ENCODE measurements around the gene TRIM32.

TRIM32 gene

GRCh38 chr9:116701940-116702642, 15.0 kb downstream of the TRIM32 start:
- Histone ChIP-seq H2BK120ac (ENCODE audit: low read depth, low read length) (no peak overlapping the region), H3K36me3 (ENCODE audit: control insufficient read depth in 1 of 2, insufficient read depth in 2 of 2, low read depth in 1 of 2, low read length in 2 of 2) (peaks cover 21 to 67% of the 10 kb centered on the region in 2 experiments), H3K27ac (ENCODE audit: low read length, poor library complexity, severe bottlenecking) (no peak overlapping the region), H3K18ac (ENCODE audit: low read depth in 1 of 2, low read length in 2 of 2) (no peak overlapping the region), H2AK5ac (ENCODE audit: low read length, severe bottlenecking) (no peak overlapping the region), H2BK12ac (ENCODE audit: low read length in 2 of 2) (no peak overlapping the region), H3K4me3 (ENCODE audit: insufficient read depth in 1 of 2, low read depth in 1 of 2, low read length in 2 of 2) (no peak overlapping the region), H3K4me1 (ENCODE audit: control insufficient read depth, insufficient read depth, low read depth, low read length) (peaks cover 7% of the 10 kb centered on the region), H2AFZ (ENCODE audit: low read depth, low read length) (no peak overlapping the region), H3K23ac (ENCODE audit: low read length in 2 of 2) (no peak overlapping the region), H4K91ac (ENCODE audit: low read length) (no peak overlapping the region), H4K8ac (ENCODE audit: low read length) (no peak overlapping the region), H3K9ac (ENCODE audit: low read length) (no peak overlapping the region), H3K79me1 (replicated peaks; ENCODE audit: low read length, poor library complexity, severe bottlenecking) (peaks cover 30% of the 10 kb centered on the region), H3K14ac (ENCODE audit: low read length in 2 of 2) (no peak overlapping the region), H3K4me2 (ENCODE audit: low read length, poor library complexity, severe bottlenecking) (no peak overlapping the region), H2BK15ac (ENCODE audit: low read depth, poor library complexity, severe bottlenecking) (no peak overlapping the region), H3K4ac (ENCODE audit: low read depth in 1 of 2, low read length in 2 of 2) (no peak overlapping the region), H3K27me3 (ENCODE audit: control insufficient read depth in 1 of 2, insufficient read depth in 1 of 2, low read length in 2 of 2) (no peaks in the 10 kb centered on the region), H3K9me3 (ENCODE audit: control insufficient read depth, low read length) (no peaks in the 10 kb centered on the region), H2BK5ac (ENCODE audit: low read depth, low read length, poor library complexity, severe bottlenecking) (no peak overlapping the region)
- WGBS: 73% methylated on average over 2 of the region's 2 CpGs
- no peak for DNase-seq

GRCh38 chr9:116703634-116704033, 16.5 kb downstream of the TRIM32 start:
- Histone ChIP-seq H3K18ac (ENCODE audit: low read depth in 1 of 2, low read length in 2 of 2) (no peak overlapping the region), H3K4me1 (ENCODE audit: control insufficient read depth, insufficient read depth, low read depth, low read length) (peaks cover 3% of the 10 kb centered on the region), H4K8ac (ENCODE audit: low read length) (no peak overlapping the region), H3K4me3 (ENCODE audit: insufficient read depth in 1 of 2, low read depth in 1 of 2, low read length in 2 of 2) (no peak overlapping the region), H3K4ac (ENCODE audit: low read depth in 1 of 2, low read length in 2 of 2) (no peak overlapping the region), H2BK12ac (ENCODE audit: low read length in 2 of 2) (no peak overlapping the region), H3K27ac (ENCODE audit: low read length, poor library complexity, severe bottlenecking) (no peak overlapping the region), H3K27me3 (ENCODE audit: control insufficient read depth in 1 of 2, insufficient read depth in 1 of 2, low read length in 2 of 2) (no peaks in the 10 kb centered on the region), H3K9ac (ENCODE audit: low read length) (no peak overlapping the region), H3K79me1 (replicated peaks; ENCODE audit: low read length, poor library complexity, severe bottlenecking) (peaks cover 20% of the 10 kb centered on the region), H2BK120ac (ENCODE audit: low read depth, low read length) (no peak overlapping the region), H3K4me2 (ENCODE audit: low read length, poor library complexity, severe bottlenecking) (no peak overlapping the region), H3K9me3 (ENCODE audit: control insufficient read depth, low read length) (no peaks in the 10 kb centered on the region), H2AFZ (ENCODE audit: low read depth, low read length) (no peak overlapping the region), H2BK15ac (ENCODE audit: low read depth, poor library complexity, severe bottlenecking) (no peak overlapping the region), H2AK5ac (ENCODE audit: low read length, severe bottlenecking) (no peak overlapping the region), H4K91ac (ENCODE audit: low read length) (no peak overlapping the region), H3K36me3 (ENCODE audit: control insufficient read depth in 1 of 2, insufficient read depth in 2 of 2, low read depth in 1 of 2, low read length in 2 of 2) (peaks cover 9 to 54% of the 10 kb centered on the region in 2 experiments), H3K14ac (ENCODE audit: low read length in 2 of 2) (no peak overlapping the region), H3K23ac (ENCODE audit: low read length in 2 of 2) (no peak overlapping the region), H2BK5ac (ENCODE audit: low read depth, low read length, poor library complexity, severe bottlenecking) (no peak overlapping the region)
- 100% methylated on average over 1 of the region's 3 CpGs for WGBS
- DNase-seq: no peak

GRCh38 chr9:116704470-116704869, 17.4 kb downstream of the TRIM32 start:
- Histone ChIP-seq H2BK5ac (ENCODE audit: low read depth, low read length, poor library complexity, severe bottlenecking) (no peak overlapping the region), H3K79me1 (replicated peaks; ENCODE audit: low read length, poor library complexity, severe bottlenecking) (peaks cover 14% of the 10 kb centered on the region), H3K27me3 (ENCODE audit: control insufficient read depth in 1 of 2, insufficient read depth in 1 of 2, low read length in 2 of 2) (no peaks in the 10 kb centered on the region), H3K14ac (ENCODE audit: low read length in 2 of 2) (no peak overlapping the region), H2AFZ (ENCODE audit: low read depth, low read length) (no peak overlapping the region), H3K4ac (ENCODE audit: low read depth in 1 of 2, low read length in 2 of 2) (no peak overlapping the region), H2BK120ac (ENCODE audit: low read depth, low read length) (no peak overlapping the region), H3K36me3 (ENCODE audit: control insufficient read depth in 1 of 2, insufficient read depth in 2 of 2, low read depth in 1 of 2, low read length in 2 of 2) (peaks cover under 1 to 46% of the 10 kb centered on the region in 2 experiments), H4K91ac (ENCODE audit: low read length) (no peak overlapping the region), H3K9me3 (ENCODE audit: control insufficient read depth, low read length) (no peaks in the 10 kb centered on the region), H3K23ac (ENCODE audit: low read length in 2 of 2) (no peak overlapping the region), H4K8ac (ENCODE audit: low read length) (no peak overlapping the region), H3K18ac (ENCODE audit: low read depth in 1 of 2, low read length in 2 of 2) (no peak overlapping the region), H2BK12ac (ENCODE audit: low read length in 2 of 2) (no peak overlapping the region), H2BK15ac (ENCODE audit: low read depth, poor library complexity, severe bottlenecking) (no peak overlapping the region), H2AK5ac (ENCODE audit: low read length, severe bottlenecking) (no peak overlapping the region), H3K9ac (ENCODE audit: low read length) (no peak overlapping the region), H3K4me3 (ENCODE audit: insufficient read depth in 1 of 2, low read depth in 1 of 2, low read length in 2 of 2) (no peak overlapping the region), H3K4me2 (ENCODE audit: low read length, poor library complexity, severe bottlenecking) (no peak overlapping the region), H3K27ac (ENCODE audit: low read length, poor library complexity, severe bottlenecking) (no peak overlapping the region), H3K4me1 (ENCODE audit: control insufficient read depth, insufficient read depth, low read depth, low read length) (peaks cover 3% of the 10 kb centered on the region)
- no peak for DNase-seq

GRCh38 chr9:116705531-116705930, 18.4 kb downstream of the TRIM32 start:
- peaks cover 3% of the 10 kb centered on the region for H3K4me1 ChIP-seq (ENCODE audit: control insufficient read depth, insufficient read depth, low read depth, low read length)
- H2AK5ac ChIP-seq (ENCODE audit: low read length, severe bottlenecking): no peak overlapping the region
- DNase-seq: peak; percentile 28
- H4K8ac ChIP-seq (ENCODE audit: low read length): no peak overlapping the region
- no peak overlapping the region for H3K27ac ChIP-seq (ENCODE audit: low read length, poor library complexity, severe bottlenecking)
- 56% methylated on average over 1 of the region's 1 CpG for WGBS
- no peak overlapping the region for H2BK5ac ChIP-seq (ENCODE audit: low read depth, low read length, poor library complexity, severe bottlenecking)
- H3K18ac ChIP-seq (ENCODE audit: low read depth in 1 of 2, low read length in 2 of 2): no peak overlapping the region
- no peak overlapping the region for H3K9ac ChIP-seq (ENCODE audit: low read length)
- H3K36me3 ChIP-seq (ENCODE audit: control insufficient read depth in 1 of 2, insufficient read depth in 2 of 2, low read depth in 1 of 2, low read length in 2 of 2): peaks cover 0 to 35% of the 10 kb centered on the region in 2 experiments
- H2AFZ ChIP-seq (ENCODE audit: low read depth, low read length): no peak overlapping the region
- no peaks in the 10 kb centered on the region for H3K9me3 ChIP-seq (ENCODE audit: control insufficient read depth, low read length)
- no peak overlapping the region for H3K14ac ChIP-seq (ENCODE audit: low read length in 2 of 2)
- H4K91ac ChIP-seq (ENCODE audit: low read length): no peak overlapping the region
- H2BK15ac ChIP-seq (ENCODE audit: low read depth, poor library complexity, severe bottlenecking): no peak overlapping the region
- H2BK120ac ChIP-seq (ENCODE audit: low read depth, low read length): no peak overlapping the region
- no peak overlapping the region for H3K4me2 ChIP-seq (ENCODE audit: low read length, poor library complexity, severe bottlenecking)
- H3K4me3 ChIP-seq (ENCODE audit: insufficient read depth in 1 of 2, low read depth in 1 of 2, low read length in 2 of 2): no peak overlapping the region
- H3K4ac ChIP-seq (ENCODE audit: low read depth in 1 of 2, low read length in 2 of 2): no peak overlapping the region
- H3K23ac ChIP-seq (ENCODE audit: low read length in 2 of 2): no peak overlapping the region
- H3K79me1 ChIP-seq (replicated peaks; ENCODE audit: low read length, poor library complexity, severe bottlenecking): peaks cover 11% of the 10 kb centered on the region
- H3K27me3 ChIP-seq (ENCODE audit: control insufficient read depth in 1 of 2, insufficient read depth in 1 of 2, low read length in 2 of 2): no peaks in the 10 kb centered on the region
- no peak overlapping the region for H2BK12ac ChIP-seq (ENCODE audit: low read length in 2 of 2)
